Measurements from ENCODE around the gene PTPRG. TPM values are rescaled to one million over a fixed set of nuclear protein-coding genes. Genes with fewer than 3 reads are reported as not detected.

Gene PTPRG
- total RNA-seq, 2 donors from 2014 or later: 33.9 to 39.2 TPM

DNA sequence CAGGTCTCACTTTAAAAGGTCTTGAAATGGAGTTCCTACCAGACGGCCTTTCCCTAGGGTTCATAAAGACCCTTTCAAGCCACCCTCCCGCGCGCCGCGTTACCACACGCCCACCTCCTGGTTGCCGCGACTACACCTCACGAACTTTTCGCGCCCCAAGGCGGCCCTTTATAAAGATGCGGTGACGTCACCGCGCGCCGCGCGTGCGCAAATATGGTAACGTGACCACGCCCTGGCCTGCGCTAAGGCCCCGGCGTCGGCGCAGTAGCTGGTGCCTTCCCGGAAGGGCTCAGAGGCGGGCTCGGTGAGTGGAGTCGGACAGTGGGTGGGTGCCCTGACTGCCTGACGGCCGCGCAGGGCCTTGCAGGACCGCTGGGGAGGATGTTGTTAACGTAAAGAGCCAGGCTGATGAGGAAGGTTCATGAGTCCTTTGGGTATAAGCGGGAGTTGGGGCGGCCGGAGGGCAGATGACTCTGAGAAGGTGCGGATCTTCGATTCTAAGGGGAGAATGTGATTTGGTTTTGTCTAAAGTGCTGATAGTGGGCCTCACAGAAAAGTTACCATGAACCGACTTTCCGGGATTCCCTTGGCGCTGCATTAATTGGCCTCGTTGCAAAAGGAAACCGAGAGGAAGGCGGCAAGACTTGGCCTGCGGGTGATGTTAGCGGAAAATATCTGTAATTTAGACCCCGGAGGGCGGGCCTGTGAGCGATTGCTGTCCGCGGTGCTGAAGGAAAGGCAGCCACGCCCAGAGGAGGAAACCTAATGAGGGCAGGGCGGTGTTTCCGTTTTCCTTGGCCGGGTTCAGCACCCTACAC is 757.6 kb downstream of the PTPRG start:
- no peaks in the 10 kb centered on the region for H3K27me3 ChIP-seq
- H3K36me3 ChIP-seq: peaks cover 4% of the 10 kb centered on the region
- peak; percentile 91 for DNase-seq (ENCODE audit: low spot score)
- peaks cover 0 to 5% of the 10 kb centered on the region in 2 donors for H3K4me1 ChIP-seq
- H3K27ac ChIP-seq: peak overlapping the region; percentile 66 to 83
- no peaks in the 10 kb centered on the region for H3K9me3 ChIP-seq
- no peak for TF ChIP-seq CTCF (IDR thresholded peaks at IDR 0.05)
- H3K4me3 ChIP-seq: peak overlapping the region; percentile 66 to 67

DNA sequence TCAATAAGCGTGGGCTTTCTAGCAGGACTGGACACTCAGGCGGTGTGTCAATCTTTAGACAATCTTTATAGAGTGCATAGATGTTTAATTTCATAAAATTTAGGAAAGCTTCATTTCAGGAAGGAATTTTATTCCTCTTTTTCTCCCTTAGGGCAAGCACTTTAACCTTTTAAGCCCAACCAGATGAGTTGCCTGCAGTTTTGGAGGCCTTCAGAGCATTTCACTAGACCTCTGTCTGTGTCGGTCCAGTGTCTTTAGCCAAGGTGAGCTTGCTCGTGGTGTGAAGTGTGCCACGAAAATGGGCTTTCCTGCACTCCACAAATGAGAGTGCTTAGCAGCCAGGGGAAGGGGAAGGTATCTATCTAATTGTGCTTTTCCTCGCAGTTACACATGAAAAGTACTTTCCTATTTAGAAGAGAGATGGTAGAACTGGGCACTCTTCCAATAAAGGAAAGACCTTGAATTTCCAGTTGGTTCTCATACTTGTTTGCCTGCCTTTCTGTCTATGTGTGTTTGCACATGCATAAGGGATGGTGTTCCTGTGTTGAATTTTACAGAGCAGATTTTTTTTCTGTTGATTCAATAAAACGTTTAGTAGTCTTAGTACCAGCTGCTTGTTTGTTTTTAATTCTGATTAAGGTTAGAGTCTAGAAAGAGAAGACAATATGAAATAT is 758.3 kb downstream of the PTPRG start:
- H3K36me3 ChIP-seq: peaks cover 4% of the 10 kb centered on the region
- peak overlapping the region; percentile 66 to 83 for H3K27ac ChIP-seq
- no peak for TF ChIP-seq CTCF (IDR thresholded peaks at IDR 0.05)
- peak overlapping the region; percentile 66 to 67 for H3K4me3 ChIP-seq
- no peak for DNase-seq (ENCODE audit: low spot score)
- no peaks in the 10 kb centered on the region for H3K27me3 ChIP-seq
- peaks cover 0 to 5% of the 10 kb centered on the region in 2 donors for H3K4me1 ChIP-seq
- no peaks in the 10 kb centered on the region for H3K9me3 ChIP-seq

DNA sequence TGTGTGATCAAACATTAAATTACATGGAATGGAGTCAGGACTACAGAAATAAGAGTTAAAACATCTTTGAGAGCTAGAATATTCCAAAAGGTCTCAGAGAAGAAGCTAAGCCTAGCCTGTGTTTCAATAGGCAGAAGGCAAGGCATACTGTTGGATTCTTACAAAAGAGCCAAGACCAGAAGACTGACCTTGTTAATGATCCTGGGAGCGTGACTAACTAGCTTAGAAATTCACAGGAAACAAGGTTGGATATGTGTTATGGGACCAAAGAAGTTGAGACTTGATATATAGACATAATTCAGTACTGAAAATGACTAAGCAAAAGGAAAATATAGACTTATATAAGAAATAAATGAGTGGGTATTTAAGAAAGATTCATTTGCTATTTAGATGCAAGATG is 761.9 kb downstream of the PTPRG start:
- no peaks in the 10 kb centered on the region for H3K9me3 ChIP-seq
- H3K27me3 ChIP-seq: no peaks in the 10 kb centered on the region
- no peak for TF ChIP-seq CTCF (IDR thresholded peaks at IDR 0.05)
- H3K36me3 ChIP-seq: peaks cover 4% of the 10 kb centered on the region
- H3K27ac ChIP-seq: no peak overlapping the region
- DNase-seq (ENCODE audit: low spot score): no peak
- peaks cover 0 to 4% of the 10 kb centered on the region in 2 donors for H3K4me1 ChIP-seq
- H3K4me3 ChIP-seq: no peak overlapping the region

DNA sequence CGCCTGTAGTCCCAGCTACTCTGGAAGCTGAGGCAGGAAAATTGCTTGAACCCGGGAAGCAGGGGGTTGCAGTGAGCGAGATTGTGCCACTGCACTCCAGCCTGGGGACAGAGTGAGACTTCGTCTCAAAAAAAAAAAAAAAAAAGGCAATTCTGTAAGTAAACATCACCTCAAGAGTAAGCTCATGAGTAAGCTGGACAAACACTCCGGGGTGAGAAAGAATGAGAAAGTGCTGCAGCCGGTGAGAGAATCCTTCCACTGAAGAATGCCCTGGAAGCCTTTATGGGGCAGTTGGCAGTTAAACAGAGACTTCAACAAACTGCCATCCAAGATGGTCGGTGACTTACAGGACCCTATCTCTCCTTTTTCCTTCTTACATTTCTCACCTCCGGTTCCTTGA is 764.5 kb downstream of the PTPRG start:
- no peak overlapping the region for H3K27ac ChIP-seq
- no peaks in the 10 kb centered on the region for H3K9me3 ChIP-seq
- no peak for TF ChIP-seq CTCF (IDR thresholded peaks at IDR 0.05)
- H3K4me3 ChIP-seq: no peak overlapping the region
- H3K4me1 ChIP-seq: no peaks in the 10 kb centered on the region
- peaks cover 4% of the 10 kb centered on the region for H3K36me3 ChIP-seq
- DNase-seq (ENCODE audit: low spot score): no peak
- no peaks in the 10 kb centered on the region for H3K27me3 ChIP-seq

DNA sequence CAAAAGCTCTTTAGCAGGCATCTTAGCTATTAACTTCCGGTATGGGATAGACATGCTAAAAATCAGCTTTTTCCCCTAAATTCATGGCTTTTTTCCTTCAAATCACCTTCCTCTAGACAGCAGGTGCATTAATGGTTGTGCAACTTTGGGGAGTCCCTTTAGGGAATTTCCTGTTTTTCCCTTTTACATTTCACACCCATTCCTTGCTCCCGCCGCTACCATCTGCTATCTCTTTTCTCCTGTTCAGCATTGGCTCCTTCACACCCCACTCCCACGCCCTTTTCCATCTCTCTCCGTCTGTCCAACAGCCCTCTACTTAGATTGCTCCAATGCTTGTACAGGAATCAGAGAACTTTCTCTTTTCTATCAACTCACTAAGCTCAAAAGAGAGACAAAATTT is 768.6 kb downstream of the PTPRG start:
- Histone ChIP-seq H3K9me3 (no peaks in the 10 kb centered on the region), H3K4me3 (no peak overlapping the region)

More for the DNA sequence above, 768.6 kb downstream of the PTPRG start:
- Histone ChIP-seq H3K27me3 (no peaks in the 10 kb centered on the region), H3K27ac (no peak overlapping the region), H3K4me1 (no peaks in the 10 kb centered on the region), H3K36me3 (no peaks in the 10 kb centered on the region)
- DNase-seq (ENCODE audit: low spot score): no peak
- TF ChIP-seq CTCF (IDR thresholded peaks at IDR 0.05): no peak
